Lower leg skin (tissue), 3 donors: ENCODE results near the gene GPC4.

Source experiments
- CTCF ChIP-seq, 3 donors: fragments of 450-650 bp; IDR thresholded peaks; one replicate each; pipeline ENCODE4 v1.5.1; 2016; ENCODE audit warnings: antibody characterized with exemption in 3 of 3, mild to moderate bottlenecking in 3 of 3, moderate library complexity in 2 of 3
- POLR2A ChIP-seq, 2 donors: fragments of 450-650 bp; IDR thresholded peaks; one replicate each; pipeline ENCODE4 v1.6.1; 2016 to 2017; ENCODE audit warnings: antibody characterized with exemption in 2 of 2, mild to moderate bottlenecking in 1 of 2, moderate library complexity in 1 of 2

GRCh38 chrX:133250184-133251100 is 164.8 kb downstream of the GPC4 start:
- no peak for TF ChIP-seq CTCF (IDR thresholded peaks at IDR 0.05)
- no peak for TF ChIP-seq POLR2A (IDR thresholded peaks at IDR 0.05)
